ENCODE data around the gene BMP2K.

Gene BMP2K

DNA sequence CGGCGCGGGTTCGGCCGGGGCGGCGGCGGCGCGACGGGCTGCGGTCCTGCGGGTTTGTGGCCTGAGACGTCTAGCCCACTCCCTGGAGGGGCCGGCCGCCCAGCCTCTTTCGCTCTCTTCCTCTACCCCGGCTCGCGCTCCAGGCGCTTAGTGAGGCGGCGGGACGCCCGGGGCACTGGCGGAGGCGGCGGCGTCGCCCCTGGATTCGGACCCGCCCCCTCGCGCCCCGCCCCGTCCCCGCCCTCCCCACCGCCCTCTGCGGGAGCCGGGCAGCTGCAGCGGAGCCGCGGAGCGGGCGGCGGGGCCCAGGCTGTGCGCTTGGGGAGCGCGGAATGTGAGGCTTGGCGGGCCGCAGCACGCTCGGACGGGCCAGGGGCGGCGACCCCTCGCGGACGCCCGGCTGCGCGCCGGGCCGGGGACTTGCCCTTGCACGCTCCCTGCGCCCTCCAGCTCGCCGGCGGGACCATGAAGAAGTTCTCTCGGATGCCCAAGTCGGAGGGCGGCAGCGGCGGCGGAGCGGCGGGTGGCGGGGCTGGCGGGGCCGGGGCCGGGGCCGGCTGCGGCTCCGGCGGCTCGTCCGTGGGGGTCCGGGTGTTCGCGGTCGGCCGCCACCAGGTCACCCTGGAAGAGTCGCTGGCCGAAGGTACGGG, at the start of gene BMP2K:
BMP2K (plus strand) TSS at position 272 of the 650 bp plus-strand sequence; CDS start at position 466, 194 bp downstream.
- peak; percentile 65 to 70 for DNase-seq

DNA sequence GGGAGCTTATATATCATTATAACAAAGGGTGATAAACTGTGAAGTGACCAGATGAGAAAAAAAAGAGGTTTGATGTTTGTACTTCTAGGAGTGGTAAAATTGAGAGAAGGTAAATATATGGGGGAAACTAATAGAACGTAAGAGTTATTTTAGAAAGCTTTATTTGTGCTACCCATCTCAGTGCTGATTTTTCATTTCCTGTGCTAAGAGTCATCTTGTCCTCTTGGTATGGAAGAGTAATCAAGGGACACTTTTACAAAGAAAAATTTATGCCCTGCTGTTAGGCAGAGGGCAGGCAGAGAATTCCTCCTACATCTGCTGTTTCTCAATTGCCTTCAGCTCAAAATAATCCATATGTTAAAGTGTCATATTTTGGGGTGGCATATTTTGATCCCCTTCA, 49.6 kb upstream of the BMP2K start:
- DNase-seq, result no peak

DNA sequence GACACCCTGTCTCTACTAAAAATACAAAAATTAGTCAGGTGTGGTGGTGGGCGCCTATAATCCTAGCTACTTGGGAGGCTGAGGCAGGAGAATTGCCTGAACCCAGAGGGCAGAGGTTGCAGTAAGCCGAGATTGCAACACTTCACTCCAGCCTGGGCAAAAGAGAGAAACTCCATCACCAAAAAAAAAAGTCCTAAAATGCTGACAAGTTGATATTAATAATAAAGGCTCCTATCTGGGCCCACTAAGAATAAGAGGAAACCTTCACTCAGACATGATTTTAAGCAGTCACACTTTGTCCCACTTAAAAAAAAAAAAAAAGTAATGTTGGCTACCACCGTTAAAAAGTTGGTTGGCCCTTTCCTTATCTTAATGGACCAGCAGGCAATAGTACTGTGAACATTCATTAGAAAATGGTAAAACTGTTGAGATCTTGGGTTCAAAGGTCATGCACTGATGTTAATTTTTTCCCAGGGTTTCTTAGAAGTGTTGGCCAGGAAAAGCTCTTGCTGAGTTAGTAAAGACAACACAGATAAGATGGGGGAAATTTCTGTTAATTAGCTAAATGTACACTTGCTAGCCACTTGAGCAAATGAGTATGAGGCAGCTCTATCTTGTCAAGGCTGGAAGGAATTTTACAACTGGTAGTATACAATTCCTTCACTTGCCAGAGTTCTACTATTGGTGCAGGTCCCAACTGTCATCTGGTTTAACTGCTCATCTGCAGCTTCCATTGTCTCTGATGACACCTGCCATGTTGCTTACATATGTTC, 43.6 kb upstream of the BMP2K start:
- no peak for DNase-seq

DNA sequence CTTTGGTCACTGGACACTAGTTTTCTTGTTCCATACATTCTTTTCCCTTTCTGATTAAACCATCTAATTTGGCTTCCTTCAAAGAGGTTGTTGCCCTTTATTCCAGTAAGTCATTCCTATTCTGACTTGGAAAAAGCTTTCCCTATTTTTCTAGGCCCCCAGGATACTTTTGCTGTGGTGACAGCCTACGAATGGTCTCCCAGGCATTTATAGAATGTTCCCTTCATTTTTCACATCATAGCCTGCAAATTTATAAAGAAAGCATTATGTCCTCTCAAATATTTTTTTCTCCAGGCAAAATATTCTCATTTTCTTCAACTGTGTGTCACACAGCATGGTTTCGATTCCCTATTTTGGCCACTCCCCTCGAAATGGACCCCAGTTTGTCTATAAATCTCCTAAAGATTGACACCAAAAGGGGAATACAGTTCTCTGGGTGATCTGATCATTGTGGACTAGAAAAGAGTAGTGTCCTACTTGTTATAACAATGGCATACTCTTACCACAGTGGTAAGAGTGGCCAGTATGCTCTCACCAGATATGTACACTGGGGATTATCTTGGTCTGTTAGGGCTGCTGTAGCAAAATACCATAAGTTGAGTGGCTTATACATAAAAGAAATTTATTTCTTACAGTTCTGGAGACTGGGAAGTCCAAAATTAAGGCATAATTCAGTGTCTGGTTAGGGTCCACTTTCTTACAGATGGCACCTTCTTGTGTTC, 41.5 kb upstream of the BMP2K start:
- no peak for DNase-seq

DNA sequence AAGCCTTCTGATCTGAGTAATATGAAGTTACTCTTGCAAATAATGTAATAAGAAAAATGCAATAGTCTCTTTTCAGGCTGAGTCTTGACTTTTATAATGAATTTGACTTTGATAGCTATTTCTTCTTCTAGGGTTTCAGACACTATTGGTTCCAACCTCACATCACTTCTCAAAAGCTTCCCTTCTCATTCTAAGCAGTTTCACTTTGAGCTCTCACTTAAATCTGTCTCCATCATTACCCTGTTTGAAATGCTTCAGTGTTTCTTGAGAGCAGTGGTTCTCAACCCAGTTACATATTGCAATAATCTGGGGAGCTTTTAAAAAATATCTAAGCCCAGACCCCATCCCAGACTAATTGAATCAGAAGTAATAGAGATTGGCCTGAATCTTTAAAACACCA, 40.5 kb upstream of the BMP2K start:
- DNase-seq, result no peak

DNA sequence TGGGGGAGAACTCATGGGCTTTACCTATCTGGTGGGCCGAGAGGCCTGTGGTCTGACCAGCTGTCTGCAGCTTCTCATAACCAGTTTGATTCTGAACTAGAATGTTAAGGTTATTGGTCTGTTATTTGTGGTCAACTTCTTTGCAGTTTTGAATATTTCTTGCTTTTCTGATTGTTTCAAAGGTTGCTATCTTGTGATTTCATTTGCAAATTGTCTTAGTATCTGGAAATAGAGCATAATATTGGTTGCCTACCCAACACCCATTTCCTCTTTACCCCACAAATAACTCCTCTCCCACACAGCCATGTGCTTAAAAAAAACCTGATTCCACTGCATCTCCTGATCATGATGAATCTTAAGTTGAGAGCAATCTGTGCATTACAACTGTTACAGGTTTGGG, 39.1 kb upstream of the BMP2K start:
- no peak for DNase-seq

DNA sequence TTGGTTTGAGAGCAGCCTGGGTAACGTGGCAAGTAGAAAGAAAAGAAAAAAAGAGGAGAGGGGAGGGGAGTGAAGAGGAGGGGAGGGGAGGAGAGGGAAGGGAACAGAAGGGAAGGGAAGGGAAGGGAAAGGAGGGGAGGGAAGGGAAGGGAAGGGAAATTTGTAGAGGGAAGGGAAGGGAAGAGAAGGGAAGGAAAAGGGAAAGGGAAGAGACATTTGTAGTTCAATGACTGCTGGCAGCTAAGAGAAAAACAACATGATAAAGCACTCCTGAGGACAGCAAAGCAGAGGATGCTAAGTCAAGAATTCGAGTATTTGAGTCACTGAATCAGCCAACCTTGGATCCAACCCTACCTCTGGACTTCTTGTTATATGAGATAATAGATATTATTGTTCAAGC, 38.2 kb upstream of the BMP2K start:
- no peak for DNase-seq

DNA sequence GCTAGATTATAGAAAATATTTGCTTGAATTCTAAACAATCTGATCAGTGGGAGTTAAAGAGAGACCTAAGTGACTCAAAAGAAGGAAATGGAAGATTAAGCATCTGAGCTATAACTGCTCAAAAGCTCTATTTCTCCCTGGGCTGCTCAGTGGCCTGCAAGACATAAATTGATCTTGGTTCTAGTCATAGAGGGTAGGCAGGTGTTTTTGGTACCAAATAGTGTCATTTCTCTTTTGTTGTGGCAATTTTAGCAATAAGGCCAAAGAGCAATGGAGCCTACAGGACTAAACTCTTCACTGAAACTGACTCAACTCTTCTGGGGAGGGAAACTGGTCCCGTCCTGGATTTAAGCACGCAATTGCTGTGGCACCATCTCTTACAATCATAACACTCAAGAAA, 33.9 kb upstream of the BMP2K start:
- no peak for DNase-seq

DNA sequence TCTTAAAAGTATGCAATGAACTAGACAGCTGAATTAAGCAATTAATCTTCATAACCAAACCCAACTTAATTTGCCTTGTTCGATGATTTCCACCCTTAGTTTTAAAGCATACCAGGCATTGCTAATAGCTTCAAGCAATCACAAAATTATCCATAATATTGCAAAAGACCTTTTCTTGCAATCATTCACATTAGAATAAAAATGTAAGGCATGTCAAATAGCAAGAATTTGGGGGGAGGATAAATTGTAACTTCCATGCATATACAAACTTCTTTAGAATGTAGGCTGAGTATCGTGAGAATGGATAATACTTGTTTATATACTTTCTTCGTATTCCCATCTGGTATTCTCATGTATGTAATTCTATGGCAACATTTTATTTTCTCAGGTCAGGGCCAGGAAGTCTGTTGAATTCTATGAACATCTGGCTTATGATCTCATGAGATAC, 28.7 kb upstream of the BMP2K start:
- no peak for DNase-seq

DNA sequence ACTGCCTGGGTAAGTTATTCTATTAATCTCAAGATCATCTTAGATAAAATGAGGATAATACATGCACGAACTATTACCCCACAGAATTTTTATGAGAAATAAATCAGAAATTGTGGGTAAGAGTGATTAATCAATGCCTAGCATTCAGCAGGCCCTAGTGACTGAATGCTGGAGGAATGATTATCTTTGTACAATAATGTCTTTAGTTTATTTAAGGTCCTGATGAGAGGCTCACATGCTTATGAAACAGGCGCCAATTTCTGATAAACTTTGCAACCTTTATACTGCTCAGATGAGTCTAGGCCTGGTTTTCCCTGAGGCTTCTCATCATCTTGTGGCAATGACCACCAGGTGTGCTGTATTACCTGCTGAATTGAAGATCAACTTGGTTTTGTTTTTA, 27.8 kb upstream of the BMP2K start:
- no peak for DNase-seq

DNA sequence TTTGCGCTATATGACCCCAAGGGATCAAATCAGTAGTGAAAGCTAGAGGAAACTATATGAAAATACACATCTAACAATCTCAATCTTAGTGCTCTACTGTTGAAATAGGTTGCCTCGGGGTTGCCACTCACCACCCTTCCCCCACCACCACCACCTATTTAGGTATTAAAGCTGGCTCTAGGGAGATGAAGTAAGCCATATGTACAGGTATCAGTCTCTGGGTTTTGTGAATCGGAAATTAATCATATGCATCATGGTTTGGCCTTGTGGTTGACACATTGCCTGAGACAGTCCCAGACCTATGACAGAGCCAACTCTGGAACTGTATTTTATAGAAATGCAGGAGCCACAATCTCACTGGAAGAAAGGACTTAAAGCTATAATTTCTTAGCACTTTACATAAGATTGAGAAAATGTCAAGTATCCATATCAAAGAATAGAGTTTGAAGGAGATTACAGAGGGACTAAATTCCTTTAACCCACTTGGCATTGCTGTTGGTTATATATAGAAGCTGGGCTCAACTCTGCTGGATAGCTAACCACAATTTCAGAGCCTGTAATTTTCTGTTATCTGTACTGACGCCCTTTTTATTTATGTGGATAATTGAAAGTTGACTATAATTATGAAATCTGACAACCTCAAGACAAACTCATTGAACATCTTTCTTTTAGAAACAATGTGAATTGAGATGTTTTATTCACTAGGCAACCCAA, 26.7 kb upstream of the BMP2K start:
- no peak for DNase-seq

DNA sequence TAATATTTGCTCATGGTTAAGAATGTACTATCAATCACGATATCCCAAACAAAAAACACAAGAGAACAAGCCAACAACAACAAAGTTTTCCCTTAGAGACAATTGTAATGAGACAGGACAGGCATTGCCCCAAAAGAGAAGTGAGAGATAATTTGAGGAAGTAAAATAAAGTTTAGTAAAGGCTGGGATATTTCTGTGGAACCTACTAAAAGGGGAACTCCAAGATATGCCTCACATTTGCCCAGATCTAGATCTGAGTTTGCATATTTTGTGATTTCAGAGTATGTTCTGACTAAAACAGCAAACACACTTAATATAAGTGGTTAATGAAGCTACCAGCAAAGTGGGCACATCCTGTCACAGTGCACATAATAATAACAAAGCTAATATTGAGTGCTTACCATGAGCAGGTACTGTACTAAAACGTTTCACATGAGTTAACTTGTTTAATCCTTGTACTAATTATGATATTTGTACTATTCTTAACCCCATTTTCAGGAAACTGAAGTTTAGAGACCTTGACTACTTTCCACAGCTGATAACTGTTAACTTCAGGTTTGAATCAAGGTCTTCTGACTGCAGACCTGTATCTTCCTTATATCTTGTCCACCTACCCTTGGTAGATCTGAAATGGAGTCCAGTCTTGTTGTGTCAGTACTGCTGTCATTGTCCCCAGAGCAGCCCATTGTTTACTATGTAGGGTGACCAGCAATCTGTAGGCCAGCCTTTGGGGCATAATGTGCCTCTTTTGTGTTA, 26.0 kb upstream of the BMP2K start:
- no peak for DNase-seq

DNA sequence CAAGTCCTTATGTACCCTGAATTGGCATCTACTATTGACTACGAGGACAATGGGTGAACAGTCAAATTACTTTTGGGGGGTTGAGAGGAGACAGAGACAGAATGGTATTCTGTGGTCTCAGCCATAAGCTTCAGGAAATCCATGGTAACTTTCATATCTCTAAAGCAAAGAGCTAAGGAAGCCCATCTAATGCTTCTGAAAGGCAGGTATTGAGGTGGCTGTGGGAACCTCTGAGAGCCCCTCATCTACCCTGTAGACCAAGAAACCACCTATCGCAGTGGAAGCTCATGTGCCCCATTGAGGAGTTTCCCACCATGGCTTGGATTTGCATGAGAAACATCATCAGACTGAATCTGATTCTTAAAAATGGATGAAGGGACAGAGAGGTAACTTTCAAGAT, 23.1 kb upstream of the BMP2K start:
- no peak for DNase-seq

DNA sequence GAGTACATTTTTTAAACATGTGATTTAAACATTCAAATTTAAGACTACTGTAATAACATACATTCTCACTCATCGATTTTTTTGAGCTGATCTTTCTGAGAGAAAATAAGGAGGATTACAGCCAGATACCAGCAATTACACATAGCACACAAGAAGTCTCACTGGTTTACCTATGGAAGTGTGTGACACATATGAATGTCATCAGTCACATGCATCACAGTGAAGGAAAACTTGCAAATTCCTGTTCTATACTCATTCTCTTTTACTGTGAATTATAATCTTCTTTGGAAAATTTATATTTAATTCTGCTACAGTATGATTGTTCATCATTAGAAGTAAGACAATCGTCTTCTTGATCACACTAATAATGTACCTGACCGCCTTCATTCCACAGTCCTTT, 21.3 kb upstream of the BMP2K start:
- DNase-seq, result no peak

DNA sequence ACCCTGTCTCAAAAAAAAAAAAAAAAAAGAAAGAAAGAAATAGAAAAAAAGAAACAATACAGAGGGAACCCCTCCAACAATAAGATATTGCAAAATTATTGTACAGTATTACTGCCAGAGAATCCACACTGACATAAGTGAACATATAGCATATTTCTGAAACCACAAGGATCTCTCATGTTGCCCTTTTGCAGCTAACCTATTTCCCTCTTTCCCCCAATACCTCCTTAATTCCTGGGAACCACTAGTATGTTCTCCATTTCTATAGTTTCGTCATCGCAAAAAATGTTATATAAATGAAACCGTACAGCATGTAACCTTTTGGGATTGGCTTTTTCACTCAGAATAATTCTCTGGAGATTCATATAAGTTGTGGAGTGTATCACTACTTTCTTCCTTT, 20.0 kb upstream of the BMP2K start:
- DNase-seq, result no peak

DNA sequence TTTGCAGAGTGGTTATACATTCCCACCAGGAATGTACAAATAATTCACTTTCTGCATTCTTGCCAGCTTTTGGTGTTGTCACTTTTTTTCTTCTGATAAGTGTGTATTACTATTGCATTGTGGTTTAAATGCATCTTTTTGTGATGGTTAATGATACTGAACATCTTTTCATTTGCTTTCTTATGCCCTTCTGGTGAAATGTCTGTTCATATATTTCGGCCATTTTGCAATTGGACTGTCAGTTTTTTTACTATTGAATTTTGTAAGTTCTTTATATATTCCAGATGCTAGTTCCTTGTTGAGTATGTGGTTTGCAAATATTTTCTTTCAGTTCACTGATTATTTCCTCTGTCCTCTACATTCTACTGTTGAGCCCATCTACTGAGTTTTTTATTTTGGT, 19.4 kb upstream of the BMP2K start:
- DNase-seq, result no peak

DNA sequence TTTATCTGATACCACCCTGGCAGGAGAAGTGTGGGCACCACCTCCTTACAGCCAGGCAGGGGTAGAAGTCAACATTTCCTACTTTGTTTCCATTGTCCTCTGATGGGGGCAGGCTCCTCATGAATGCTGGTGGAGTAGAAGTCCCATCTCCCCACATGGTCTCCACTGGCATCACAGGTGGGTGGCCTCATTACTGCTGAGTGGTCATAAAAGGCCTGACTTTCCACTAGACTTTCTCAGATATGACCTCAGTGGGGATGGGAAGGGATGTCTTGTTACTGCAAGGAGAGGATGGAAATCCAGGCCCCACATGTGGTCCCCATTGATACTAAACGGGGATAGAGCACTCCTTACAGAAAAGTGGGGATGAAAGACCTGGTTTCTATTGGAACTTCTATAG, 18.6 kb upstream of the BMP2K start:
- no peak for DNase-seq

DNA sequence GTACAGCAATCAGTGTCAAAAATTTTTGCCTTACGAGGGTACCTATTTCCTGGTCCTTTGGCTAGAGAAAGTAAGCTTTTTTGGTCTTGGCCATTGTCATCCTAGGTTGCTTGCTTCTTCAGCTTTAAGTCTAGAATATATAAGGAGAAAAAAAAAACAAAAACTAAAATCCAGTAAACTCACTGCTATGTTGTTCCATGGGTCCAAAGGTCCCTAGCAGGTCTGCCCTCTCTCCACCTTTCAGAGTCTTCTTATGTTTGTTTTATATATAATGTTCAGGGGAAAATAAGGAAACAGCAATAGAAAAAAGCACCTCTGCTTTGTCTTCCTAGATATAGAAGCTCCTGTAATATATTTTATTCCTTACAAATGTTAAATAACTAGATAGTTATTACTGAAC, 18.1 kb upstream of the BMP2K start:
- DNase-seq, result no peak

DNA sequence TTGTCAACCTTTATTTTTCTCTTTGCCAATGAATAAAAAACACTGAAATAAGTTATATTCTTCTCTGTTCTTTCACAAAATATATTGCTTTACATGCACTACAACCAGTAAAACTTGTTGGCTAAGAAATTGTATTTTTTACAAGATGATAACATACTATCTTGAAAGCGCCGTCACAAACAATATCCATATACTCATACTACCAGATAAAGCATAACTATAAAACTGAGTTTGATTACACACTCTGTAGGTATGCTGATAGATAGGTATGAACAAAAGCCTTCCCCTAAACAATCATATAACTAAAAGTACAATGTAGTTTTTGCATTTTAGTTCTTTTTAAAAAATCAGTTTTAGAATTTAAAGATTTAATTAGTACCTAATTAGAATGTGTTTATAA, 13.6 kb upstream of the BMP2K start:
- DNase-seq, result no peak

DNA sequence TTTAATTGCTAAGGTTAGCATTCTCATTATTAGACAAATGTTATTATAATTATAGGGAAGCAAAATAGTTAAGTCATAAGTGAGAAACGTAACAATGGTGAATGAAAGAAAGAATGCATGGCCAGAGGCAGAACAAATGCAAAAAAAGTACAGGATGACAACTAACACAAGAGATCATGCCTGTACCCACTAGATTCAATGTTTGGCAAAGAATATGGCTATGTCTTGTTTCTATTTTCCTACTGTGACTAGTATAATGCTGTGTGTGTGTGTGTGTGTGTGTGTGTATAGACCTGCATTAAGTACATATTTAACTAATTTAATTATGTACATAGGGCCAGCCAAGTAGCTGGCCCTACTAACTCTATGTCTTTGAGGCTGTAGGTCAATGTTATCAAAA, 12.9 kb upstream of the BMP2K start:
- DNase-seq, result no peak

DNA sequence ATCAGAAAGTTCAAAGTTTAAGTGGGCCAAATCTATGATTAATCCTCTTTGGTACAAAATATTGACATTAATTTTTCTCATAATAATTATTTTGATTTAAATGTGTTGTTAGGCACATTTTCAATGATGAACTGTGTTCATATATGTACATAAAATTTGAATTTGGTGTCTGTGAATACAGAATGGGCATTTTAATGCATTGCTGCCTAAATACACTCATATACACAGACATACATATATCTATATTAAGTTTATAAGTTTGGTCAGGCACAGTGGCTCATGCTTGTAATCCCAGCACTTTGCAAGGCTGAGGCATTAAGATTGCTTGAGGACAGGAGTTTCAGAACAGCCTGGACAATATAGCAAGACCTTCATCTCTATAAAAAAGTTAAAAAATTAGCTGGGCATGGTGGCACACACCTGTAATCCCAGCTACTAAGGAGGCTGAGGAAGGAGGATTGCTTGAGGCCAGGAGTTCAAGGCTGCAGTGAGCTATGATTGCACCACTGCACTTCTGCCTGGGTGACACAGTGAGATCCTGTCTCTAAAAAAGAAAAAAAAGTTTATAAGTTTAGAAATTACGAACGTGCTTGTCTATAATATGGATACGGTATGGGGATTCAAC, 12.3 kb upstream of the BMP2K start:
- DNase-seq, result no peak

DNA sequence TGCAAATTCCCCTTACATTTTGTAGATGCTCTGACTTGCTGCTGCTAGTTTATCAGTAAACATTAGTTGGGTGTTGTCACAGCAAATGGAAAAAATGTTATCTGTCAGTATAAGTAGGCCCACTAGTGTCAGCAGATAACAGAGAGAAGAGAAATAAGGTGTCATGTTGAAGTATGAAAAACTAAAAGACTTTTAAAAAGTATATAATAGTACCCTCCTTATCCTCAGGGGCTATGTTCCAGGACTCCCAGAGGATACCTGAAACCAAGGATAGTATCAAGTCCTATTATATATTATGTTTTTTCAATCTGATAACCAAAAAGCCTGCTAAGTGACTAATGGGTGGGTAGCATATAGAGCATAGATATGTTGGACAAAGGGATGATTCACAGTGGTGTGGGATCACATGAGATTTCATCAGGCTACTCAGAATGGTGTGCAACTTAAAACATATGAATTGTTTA, 11.6 kb upstream of the BMP2K start:
- no peak for DNase-seq
